Endothelial cell of umbilical vein (primary cell): Measurements from ENCODE around the gene ZMYM5. TPM values are rescaled to one million over a fixed set of nuclear protein-coding genes. Genes with fewer than 3 reads are reported as not detected.

Source experiments
- BruUV-seq: library from RNA; stranded (reverse); fragments of 400-500 nt; replicated peaks from 2 replicates; lab custom pipeline; 2021; lab: Mats Ljungman, UMichigan
- CTCF ChIA-PET: fragments of 300-600, 350-600 bp; sonication (Branson Sonifier 250); formaldehyde crosslinking; loops from one replicate; lab custom pipeline; 2021; ENCODE audit warnings: antibody characterized with exemption, inconsistent platforms; lab: Charles Lee
- POLR2A ChIA-PET: fragments of 300-600, 350-600 bp; sonication (Branson Sonifier 250); formaldehyde crosslinking; loops from one replicate; lab custom pipeline; 2021; ENCODE audit warnings: antibody characterized with exemption, inconsistent platforms; lab: Charles Lee
- DNase-seq: peaks from one replicate; pipeline ENCODE4 v3.0.0-alpha.2; 2011; ENCODE audit warnings: low read depth, low spot score
- FAIRE-seq: peaks from 2 replicates; lab custom pipeline; 2011; peaks lifted over from hg19 to GRCh38; lab: Jason Lieb, UNC
- H2AFZ ChIP-seq: 2 replicates; pipeline ENCODE4 v1.6.0; 2012; ENCODE audit warnings: low read depth, low read length, control low read depth, inconsistent platforms
- H3K27ac ChIP-seq: 2 replicates; pipeline ENCODE4 v1.5.1; 2011; ENCODE audit warnings: low read depth, mild to moderate bottlenecking, control low read depth, low read length, moderate library complexity; ENCODE audit not compliant: insufficient read depth
- H3K27me3 ChIP-seq, 2 experiments: 2 replicates each; pipeline versions ENCODE4 v1.6.0 to v1.6.1; 2011; ENCODE audit warnings: low read length in 2 of 2, mixed read lengths in 1 of 2; ENCODE audit not compliant: control insufficient read depth in 2 of 2, insufficient read depth in 2 of 2
- H3K36me3 ChIP-seq, 2 experiments: 2 replicates in 1 of 2; 3 replicates in 1 of 2; pipeline ENCODE4 v1.5.1; 2011; ENCODE audit warnings: low read length in 2 of 2, mild to moderate bottlenecking in 1 of 2, moderate library complexity in 1 of 2; ENCODE audit not compliant: control insufficient read depth in 2 of 2, insufficient read depth in 2 of 2; ENCODE audit errors: extremely low read depth in 1 of 2
- H3K4me1 ChIP-seq: 3 replicates; pipeline ENCODE4 v1.5.1; 2011; ENCODE audit warnings: mild to moderate bottlenecking, low read length; ENCODE audit not compliant: control insufficient read depth, insufficient read depth; ENCODE audit errors: extremely low read depth
- H3K4me2 ChIP-seq: 2 replicates; pipeline ENCODE4 v1.6.1; 2011; ENCODE audit warnings: low read length, control low read depth, mixed read lengths; ENCODE audit not compliant: insufficient read depth
- H3K4me3 ChIP-seq, 3 experiments: fragments of 200-600 bp in 1 of 3; sonication (generic), shearing (Covaris generic) in 1 of 3; replicated peaks in 1 of 3; 2 replicates each; pipeline ENCODE4 v1.5.1; 2011 to 2016; ENCODE audit warnings: control low read depth in 3 of 3, low read length in 3 of 3, mild to moderate bottlenecking in 2 of 3, inconsistent platforms in 1 of 3, low read depth in 1 of 3, moderate library complexity in 1 of 3; ENCODE audit not compliant: insufficient read depth in 1 of 3
- H3K79me2 ChIP-seq: 2 replicates; pipeline ENCODE4 v1.6.0; 2012; ENCODE audit warnings: low read length, inconsistent platforms; ENCODE audit not compliant: control insufficient read depth, insufficient read depth
- H3K9ac ChIP-seq: replicated peaks from 2 replicates; pipeline ENCODE3; 2011; ENCODE audit warnings: low read length, control low read depth; ENCODE audit not compliant: insufficient read depth; ENCODE audit errors: extremely low read depth
- H3K9me1 ChIP-seq: replicated peaks from 3 replicates; pipeline ENCODE4 v1.6.0; 2011; ENCODE audit warnings: mild to moderate bottlenecking, low read length; ENCODE audit not compliant: control insufficient read depth, insufficient read depth; ENCODE audit errors: extremely low read depth
- H3K9me3 ChIP-seq: replicated peaks from 2 replicates; pipeline ENCODE4 v1.5.1; 2012; ENCODE audit warnings: low read length, inconsistent platforms; ENCODE audit not compliant: control insufficient read depth, insufficient read depth
- H4K20me1 ChIP-seq: replicated peaks from 2 replicates; pipeline ENCODE3; 2011; ENCODE audit warnings: mild to moderate bottlenecking, low read length; ENCODE audit not compliant: control insufficient read depth, insufficient read depth; ENCODE audit errors: extremely low read depth
- EZH2 ChIP-seq: IDR thresholded peaks from 2 replicates; pipeline ENCODE4 v1.6.1; 2012; ENCODE audit warnings: borderline replicate concordance, low read depth, mild to moderate bottlenecking, moderate library complexity, low read length, inconsistent platforms; ENCODE audit not compliant: severe bottlenecking
- FOS ChIP-seq: IDR thresholded peaks from 2 replicates; pipeline ENCODE4 v1.6.1; 2011; ENCODE audit warnings: mild to moderate bottlenecking, low read length, moderate library complexity, borderline replicate concordance; ENCODE audit not compliant: insufficient read depth
- GATA2 ChIP-seq: IDR thresholded peaks from 2 replicates; pipeline ENCODE4 v1.7.0; 2011; ENCODE audit warnings: low read depth, mild to moderate bottlenecking, moderate library complexity, mixed read lengths, low read length; ENCODE audit not compliant: insufficient read length, insufficient read depth
- JUN ChIP-seq: IDR thresholded peaks from 2 replicates; pipeline ENCODE4 v1.6.1; 2011; ENCODE audit warnings: borderline replicate concordance, low read depth; ENCODE audit not compliant: insufficient read length, insufficient read depth
- MYC ChIP-seq: IDR thresholded peaks from one replicate; pipeline ENCODE4 v1.6.1; 2011; ENCODE audit warnings: mild to moderate bottlenecking, low read depth, low read length
- POLR2A ChIP-seq: IDR thresholded peaks from 2 replicates; pipeline ENCODE4 v1.6.1; 2012; ENCODE audit warnings: low read depth, mild to moderate bottlenecking, control low read depth, low read length
- POLR2AphosphoS5 ChIP-seq: IDR thresholded peaks from 2 replicates; pipeline ENCODE4 v1.6.1; 2012; ENCODE audit warnings: low read depth, mild to moderate bottlenecking, control low read depth, low read length, moderate library complexity; ENCODE audit not compliant: insufficient read depth
- dilution Hi-C: fragments of 300-500 bp; cut with MboI; formaldehyde crosslinking; loops from one replicate; pipeline ENCODE4 v1.15.0; 2019; ENCODE audit warnings: low sequenced_read_pairs; ENCODE audit not compliant: extremely low pct_ligation_motif_present
- intact Hi-C: fragments of 100-400 bp; cut with micrococcal nuclease; formaldehyde crosslinking; loops from one replicate; pipeline ENCODE4 v1.10.0; 2022
- polyA plus RNA-seq, 4 experiments: library from polyadenylated mRNA; depleted of rRNA in 3 of 4; stranded (reverse) in 3 of 4; unstranded in 1 of 4; fragments of >200 nt; gene quantifications; 2 replicates each; pipeline versions ENCODE4 v1.2.1 to v1.2.3, GENCODE V29; 2011 to 2012; ENCODE audit warnings: missing spikeins in 1 of 4
- total RNA-seq: library from RNA; stranded (reverse); gene quantifications from 2 replicates; pipeline ENCODE4 v1.2.3, GENCODE V29; 2021
- TF ChIP-seq, protein P1 (sequence below): IDR thresholded peaks from 2 replicates; pipeline ENCODE4 v1.6.1; 2011; ENCODE audit not compliant: insufficient read depth, insufficient read length
- TF ChIP-seq, protein P2 (sequence below), 2 donors: IDR thresholded peaks; 1 replicate in 1 of 2; 2 replicates in 1 of 2; pipeline ENCODE4 v1.5.1; 2011; ENCODE audit warnings: low read length in 2 of 2, mild to moderate bottlenecking in 2 of 2, moderate library complexity in 2 of 2, control low read depth in 1 of 2, inconsistent platforms in 1 of 2, low read depth in 1 of 2; ENCODE audit not compliant: insufficient read depth in 1 of 2; ENCODE audit errors: extremely low read depth in 1 of 2

The ZMYM5 gene
- total and polyA plus RNA-seq, 2 donors (not counting 3 experiments of a cell fraction or from before 2014, with no cell fraction given), result 4.9 to 10.1 TPM

DNA sequence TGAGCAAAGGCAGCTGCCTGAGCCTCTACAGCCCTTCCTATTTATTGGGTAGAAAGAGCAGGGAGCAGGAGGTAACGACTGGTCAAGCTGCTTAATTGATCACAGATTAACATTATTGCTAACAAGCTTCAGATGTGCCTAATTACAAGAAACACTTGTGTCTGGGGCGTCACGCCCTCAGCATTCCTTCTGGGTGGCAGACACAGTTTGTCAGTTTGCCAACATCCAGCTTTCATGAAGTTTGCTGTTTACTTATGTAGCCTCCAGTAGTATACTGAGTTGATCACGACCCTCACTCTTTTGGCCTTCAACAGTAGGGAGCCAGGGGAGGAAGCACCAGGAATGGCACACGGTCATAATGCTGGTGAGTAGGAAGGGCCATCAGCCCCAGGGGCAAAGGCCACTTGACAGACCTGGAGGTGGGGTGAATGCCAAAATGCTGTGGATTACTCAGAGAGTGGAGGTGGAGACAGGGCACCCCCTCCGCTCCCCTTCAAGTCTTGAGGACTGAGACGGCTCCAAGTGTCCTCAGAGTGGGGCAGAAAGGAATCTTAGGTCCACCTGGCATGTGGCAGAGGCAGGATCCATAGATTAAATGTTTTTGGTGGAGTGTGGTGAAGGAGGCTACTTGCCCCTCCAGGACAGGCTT is 45.8 kb downstream of the ZMYM5 start:
- dilution Hi-C loops, result no loop called here
- intact Hi-C loops, result loop anchor here (5.0 kb wide), 1 partner anchor 185 kb away; the partner anchor contains the start of gene MPHOSPH8
- no peak for TF ChIP-seq FOS
- TF ChIP-seq EZH2, result no peak
- no peak for TF ChIP-seq POLR2AphosphoS5
- TF ChIP-seq, protein P1, sequence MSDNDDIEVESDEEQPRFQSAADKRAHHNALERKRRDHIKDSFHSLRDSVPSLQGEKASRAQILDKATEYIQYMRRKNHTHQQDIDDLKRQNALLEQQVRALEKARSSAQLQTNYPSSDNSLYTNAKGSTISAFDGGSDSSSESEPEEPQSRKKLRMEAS, result no peak
- TF ChIP-seq GATA2, result no peak
- TF ChIP-seq, protein P2, sequence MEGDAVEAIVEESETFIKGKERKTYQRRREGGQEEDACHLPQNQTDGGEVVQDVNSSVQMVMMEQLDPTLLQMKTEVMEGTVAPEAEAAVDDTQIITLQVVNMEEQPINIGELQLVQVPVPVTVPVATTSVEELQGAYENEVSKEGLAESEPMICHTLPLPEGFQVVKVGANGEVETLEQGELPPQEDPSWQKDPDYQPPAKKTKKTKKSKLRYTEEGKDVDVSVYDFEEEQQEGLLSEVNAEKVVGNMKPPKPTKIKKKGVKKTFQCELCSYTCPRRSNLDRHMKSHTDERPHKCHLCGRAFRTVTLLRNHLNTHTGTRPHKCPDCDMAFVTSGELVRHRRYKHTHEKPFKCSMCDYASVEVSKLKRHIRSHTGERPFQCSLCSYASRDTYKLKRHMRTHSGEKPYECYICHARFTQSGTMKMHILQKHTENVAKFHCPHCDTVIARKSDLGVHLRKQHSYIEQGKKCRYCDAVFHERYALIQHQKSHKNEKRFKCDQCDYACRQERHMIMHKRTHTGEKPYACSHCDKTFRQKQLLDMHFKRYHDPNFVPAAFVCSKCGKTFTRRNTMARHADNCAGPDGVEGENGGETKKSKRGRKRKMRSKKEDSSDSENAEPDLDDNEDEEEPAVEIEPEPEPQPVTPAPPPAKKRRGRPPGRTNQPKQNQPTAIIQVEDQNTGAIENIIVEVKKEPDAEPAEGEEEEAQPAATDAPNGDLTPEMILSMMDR (IDR thresholded peaks at IDR 0.05; ENCODE audit: extremely low read depth in 1 of 2, insufficient read depth in 1 of 2, low read depth in 1 of 2, low read length in 2 of 2), result no peak
- TF ChIP-seq POLR2A, result no peak
- no peak for TF ChIP-seq JUN
- TF ChIP-seq MYC, result no peak
- no peaks in the 10 kb centered on the region for H3K4me1 ChIP-seq
- no TSS peak for BruUV-seq
- ChIA-PET POLR2A (no interaction called here), CTCF (interaction anchor here (0.6 to 2.2 kb wide), 16 partner anchors 9 to 230 kb away, joined by 3 to 9 read pairs (median 4); partner anchors contain the start of gene MPHOSPH8)
- H3K79me2 ChIP-seq, result no peaks in the 10 kb centered on the region
- H3K36me3 ChIP-seq, result peaks cover 0 to 4% of the 10 kb centered on the region in 2 experiments
- no peaks in the 10 kb centered on the region for H3K9me1 ChIP-seq
- H3K9me3 ChIP-seq, result no peaks in the 10 kb centered on the region
- no peak overlapping the region for H2AFZ ChIP-seq
- H3K27ac ChIP-seq, result no peak overlapping the region
- H3K27me3 ChIP-seq, result no peaks in the 10 kb centered on the region
- no peak overlapping the region for H3K4me3 ChIP-seq
- H3K9ac ChIP-seq, result no peak overlapping the region
- no peak overlapping the region for H3K4me2 ChIP-seq
- no peak for DNase-seq
- H4K20me1 ChIP-seq, result no peaks in the 10 kb centered on the region
- peak; percentile 4 for FAIRE-seq
